A549 (cell line): ENCODE results near the gene TVP23B. TPM values are rescaled to one million over a fixed set of nuclear protein-coding genes. Genes with fewer than 3 reads are reported as not detected.
"Not testable (repeated sequence)": the region's sequence is repeated elsewhere in the genome, so short reads cannot be mapped to it uniquely, and the experiment has no call there.

Experiments used
- ATAC-seq, 2 experiments: fragments of 200-7000 bp in 1 of 2; fragments of >200 bp in 1 of 2; cut with Nextera tagmentation in 1 of 2; cut with Tn5 transposase in 1 of 2; 3 replicates each; pipeline versions ENCODE4 v1.8.0 to v1.9.1; 2018 to 2020; ENCODE audit warnings: mild to moderate bottlenecking in 1 of 2, moderate library complexity in 1 of 2
- CTCF ChIA-PET: fragments of 300-600 bp; sonication (Branson Sonifier 250); formaldehyde crosslinking; extraction: SDS; loops from one replicate; lab custom pipeline; 2021; ENCODE audit warnings: antibody characterized with exemption, inconsistent platforms; lab: Yijun Ruan, JAX
- POLR2A ChIA-PET: fragments of 350-600 bp; formaldehyde crosslinking; extraction: SDS; loops from one replicate; lab custom pipeline; 2021; ENCODE audit warnings: antibody characterized with exemption, inconsistent platforms; lab: Yijun Ruan, JAX
- DNase-seq, 2 experiments: peaks; one replicate each; pipeline versions ENCODE4 v3.0.0 to v3.0.0-alpha.2; 2011 to 2016; ENCODE audit warnings: low read depth in 1 of 2, low spot score in 1 of 2
- FAIRE-seq: peaks from 2 replicates; lab custom pipeline; 2011; peaks lifted over from hg19 to GRCh38; lab: Jason Lieb, UNC
- H3K27ac ChIP-seq, 2 experiments: fragments of >200 bp; sonication (Bioruptor Twin); formaldehyde crosslinking; 3 replicates each; pipeline ENCODE4 v1.5.1; 2016 to 2017
- H3K4me1 ChIP-seq: fragments of >200 bp; sonication (Bioruptor Twin); formaldehyde crosslinking; 3 replicates; pipeline ENCODE4 v1.6.1; 2016
- H3K4me2 ChIP-seq: fragments of >200 bp; sonication (Bioruptor Twin); formaldehyde crosslinking; 3 replicates; pipeline ENCODE4 v1.6.1; 2016
- H3K4me3 ChIP-seq: fragments of >200 bp; sonication (Bioruptor Twin); formaldehyde crosslinking; 3 replicates; pipeline ENCODE4 v1.5.1; 2016
- H3K9me3 ChIP-seq: fragments of >200 bp; sonication (Bioruptor Twin); formaldehyde crosslinking; 3 replicates; pipeline ENCODE4 v1.6.1; 2016
- CTCF ChIP-seq: fragments of >200 bp; sonication (Bioruptor Twin); formaldehyde crosslinking; IDR thresholded peaks from 3 replicates; pipeline ENCODE4 v1.5.1; 2016
- RAD21 ChIP-seq, 2 experiments: fragments of >200 bp in 1 of 2; sonication (Bioruptor Twin) in 1 of 2; formaldehyde crosslinking in 1 of 2; IDR thresholded peaks in 1 of 2; conservative IDR thresholded peaks in 1 of 2; 2 replicates in 1 of 2; 3 replicates in 1 of 2; pipeline ENCODE4 v1.6.1; 2012 to 2018; ENCODE audit warnings: inconsistent platforms in 1 of 2
- SMC3 ChIP-seq: fragments of >200 bp; sonication (Bioruptor Twin); formaldehyde crosslinking; IDR thresholded peaks from 3 replicates; pipeline ENCODE4 v1.6.1; 2018; ENCODE audit warnings: inconsistent platforms
- WGBS: methylation state at CpG from one replicate; pipeline ENCODE4 v1.1.6; 2017; ENCODE audit errors: missing lambda C conversion rate; 5-methylcytosine and 5-hydroxymethylcytosine counted together
- polyA plus RNA-seq, 4 experiments: library from polyadenylated mRNA; depleted of rRNA in 3 of 4; stranded (reverse); fragments of >200 nt; fragmentation: RNase III in 1 of 4; extraction: RNeasy Plus Mini Kit Qiagen cat#74134 plus additional on column Dnase treatment in 1 of 4; gene quantifications; 2 replicates in 3 of 4; 3 replicates in 1 of 4; pipeline ENCODE4 v1.2.3, GENCODE V29; 2011 to 2017

Gene TVP23B
- polyA plus RNA-seq, 2 of the 4 experiments (the other 2 are of a cell fraction) = 85.2 to 134 TPM

- H3K4me1 ChIP-seq, H3K4me2 ChIP-seq, CTCF ChIA-PET, H3K27ac ChIP-seq, H3K9me3 ChIP-seq, POLR2A ChIA-PET, H3K4me3 ChIP-seq, DNase-seq: not testable (repeated sequence)
- TF ChIP-seq RAD21 (conservative IDR thresholded peaks at IDR 0.05 in 1 of 2, IDR thresholded peaks at IDR 0.05 in 1 of 2) (peak; percentile 7 to 23; a peak in 2 of 5 replicates), SMC3 (peak; percentile 11; the same call in 1 of the 3 replicates), CTCF (0 out of 3 replicates have a peak, but pooled peaks have one; percentile 9)
- ATAC-seq (peak; percentile 67 to 79), FAIRE-seq (peak; percentile 18)
- WGBS = 71% methylated on average over 5 of the region's 6 CpGs
These were observed 27.1 kb upstream of the TVP23B start for GRCh38 chr17:18753829-18754409.

GRCh38 chr17:18755969-18756368 is 25.0 kb upstream of the TVP23B start:
- CTCF ChIA-PET, ATAC-seq, H3K27ac ChIP-seq, H3K4me3 ChIP-seq, H3K4me1 ChIP-seq, DNase-seq, FAIRE-seq, H3K9me3 ChIP-seq, POLR2A ChIA-PET, H3K4me2 ChIP-seq: not testable (repeated sequence)
- WGBS = 87% methylated on average over 4 of the region's 4 CpGs

- POLR2A ChIA-PET, H3K4me2 ChIP-seq: not testable (repeated sequence)
These were observed 23.5 kb upstream of the TVP23B start for GRCh38 chr17:18757368-18758044.

GRCh38 chr17:18758344-18758743 is 22.6 kb upstream of the TVP23B start:
- H3K4me1 ChIP-seq, POLR2A ChIA-PET, FAIRE-seq, H3K4me3 ChIP-seq, ATAC-seq, DNase-seq, H3K9me3 ChIP-seq, H3K4me2 ChIP-seq, H3K27ac ChIP-seq, CTCF ChIA-PET: not testable (repeated sequence)
- 89% methylated on average over 1 of the region's 6 CpGs for WGBS

More at GRCh38 chr17:18757368-18758044, 23.5 kb upstream of the TVP23B start:
- H3K27ac ChIP-seq, FAIRE-seq, H3K4me1 ChIP-seq, DNase-seq, CTCF ChIA-PET, H3K4me3 ChIP-seq, ATAC-seq, H3K9me3 ChIP-seq: not testable (repeated sequence)
- WGBS = 89% methylated on average over 8 of the region's 8 CpGs

GRCh38 chr17:18760221-18760620 is 20.8 kb upstream of the TVP23B start:
- H3K4me1 ChIP-seq, CTCF ChIA-PET, H3K9me3 ChIP-seq, FAIRE-seq, H3K4me2 ChIP-seq, H3K4me3 ChIP-seq, DNase-seq, H3K27ac ChIP-seq, ATAC-seq, POLR2A ChIA-PET: not testable (repeated sequence)
- WGBS = 85% methylated on average over 4 of the region's 6 CpGs

GRCh38 chr17:18770572-18770971 is 10.4 kb upstream of the TVP23B start:
- H3K9me3 ChIP-seq, H3K4me3 ChIP-seq, DNase-seq, ATAC-seq, H3K4me2 ChIP-seq, H3K27ac ChIP-seq, CTCF ChIA-PET, POLR2A ChIA-PET, H3K4me1 ChIP-seq: not testable (repeated sequence)
- FAIRE-seq = peak; percentile 59
- 79% methylated on average over 4 of the region's 4 CpGs for WGBS

GRCh38 chr17:18771066-18771465 is 9.9 kb upstream of the TVP23B start:
- H3K4me2 ChIP-seq, H3K27ac ChIP-seq, H3K4me3 ChIP-seq, ATAC-seq, H3K4me1 ChIP-seq, H3K9me3 ChIP-seq, DNase-seq, POLR2A ChIA-PET: not testable (repeated sequence)
- 88% methylated on average over 4 of the region's 4 CpGs for WGBS
- CTCF ChIA-PET = interaction anchor here (1.5 kb wide), 1 partner anchor 145 kb away, joined by 3 read pairs; no protein-coding TSS in a partner anchor
- FAIRE-seq = peak; percentile 18
